CD4-positive, alpha-beta T cell treated with Interleukin-2 at 100 ng/mL for 4 hours (primary cell): ENCODE results near the gene FHOD1.

Experiments
- DNase-seq: peaks from one replicate; pipeline ENCODE4 v3.0.0-alpha.2; 2020; ENCODE audit warnings: low spot score

FHOD1 gene

DNA sequence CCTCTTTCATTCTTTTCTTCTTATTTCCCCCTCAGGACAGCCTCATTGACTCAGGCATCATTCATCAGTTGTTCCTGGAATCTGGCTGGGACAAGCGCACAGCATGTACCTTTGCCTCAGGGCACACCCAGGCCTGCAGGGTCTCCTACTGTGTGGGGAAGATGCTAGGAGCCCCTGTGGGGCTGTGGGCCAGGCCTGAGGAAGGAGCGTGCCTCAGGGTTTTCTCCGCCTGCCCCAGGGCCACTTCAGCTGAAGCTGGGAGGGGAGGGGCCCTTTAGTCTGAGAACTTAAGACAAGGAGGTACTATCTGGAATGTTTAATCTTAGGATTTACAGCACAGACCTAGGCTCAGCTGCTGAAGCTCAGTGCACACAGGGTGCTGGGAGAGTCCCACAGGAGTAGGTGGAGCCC lies 40.4 kb downstream of the FHOD1 start:
- no peak for DNase-seq

DNA sequence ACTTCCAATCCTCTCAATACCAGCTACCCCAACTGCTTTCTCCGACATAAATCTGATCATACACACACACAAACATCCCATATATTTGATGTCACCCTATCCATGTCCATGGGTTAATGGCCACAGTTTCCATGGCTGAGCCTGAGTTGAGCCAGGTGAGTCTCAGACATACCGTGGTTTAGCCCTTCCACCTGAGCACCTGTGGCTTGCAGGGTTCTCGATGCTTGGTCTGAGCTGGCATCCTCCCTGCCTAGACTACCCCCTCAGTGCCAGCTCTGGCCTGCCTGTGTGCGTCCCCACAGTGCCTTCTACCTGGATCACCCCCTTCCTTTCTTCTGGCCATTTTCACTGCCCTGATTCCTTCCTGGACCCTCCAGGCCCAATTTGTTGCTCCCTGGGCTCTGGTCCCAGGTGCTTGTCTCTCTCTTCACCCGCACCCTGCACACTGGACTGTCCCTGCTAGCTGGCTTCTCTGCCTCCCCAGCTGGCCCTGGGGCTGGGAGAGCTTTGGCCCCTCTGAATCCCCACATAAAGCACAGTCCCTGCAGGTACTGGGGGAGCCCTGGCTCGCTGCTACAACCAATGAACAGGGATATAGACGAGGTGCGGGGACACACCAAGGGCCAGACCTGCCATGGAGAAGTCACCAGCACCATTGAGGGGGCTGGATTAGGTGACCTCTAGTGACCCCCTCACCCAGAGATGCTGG lies 41.0 kb downstream of the FHOD1 start:
- DNase-seq, result no peak

DNA sequence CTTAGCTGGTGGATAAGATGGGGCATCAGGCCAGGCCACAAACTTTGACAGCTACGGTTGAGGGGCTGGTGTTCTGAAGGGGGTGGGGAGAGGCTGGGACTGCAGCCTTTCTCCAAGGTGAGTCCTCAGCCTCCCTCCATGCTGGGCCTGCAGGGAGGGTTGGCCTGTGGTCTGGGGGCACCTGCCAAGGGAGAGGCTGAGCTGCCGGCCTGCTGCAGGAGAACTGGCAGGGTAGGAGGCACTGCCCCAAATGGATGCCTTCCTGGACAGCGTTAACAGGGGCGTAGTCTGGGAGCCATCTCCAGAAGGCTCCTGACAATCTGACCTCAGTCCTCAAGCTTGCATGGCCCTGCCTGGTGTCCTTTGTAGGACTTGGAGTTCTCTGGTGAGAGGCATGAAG lies 43.2 kb downstream of the FHOD1 start:
- no peak for DNase-seq

DNA sequence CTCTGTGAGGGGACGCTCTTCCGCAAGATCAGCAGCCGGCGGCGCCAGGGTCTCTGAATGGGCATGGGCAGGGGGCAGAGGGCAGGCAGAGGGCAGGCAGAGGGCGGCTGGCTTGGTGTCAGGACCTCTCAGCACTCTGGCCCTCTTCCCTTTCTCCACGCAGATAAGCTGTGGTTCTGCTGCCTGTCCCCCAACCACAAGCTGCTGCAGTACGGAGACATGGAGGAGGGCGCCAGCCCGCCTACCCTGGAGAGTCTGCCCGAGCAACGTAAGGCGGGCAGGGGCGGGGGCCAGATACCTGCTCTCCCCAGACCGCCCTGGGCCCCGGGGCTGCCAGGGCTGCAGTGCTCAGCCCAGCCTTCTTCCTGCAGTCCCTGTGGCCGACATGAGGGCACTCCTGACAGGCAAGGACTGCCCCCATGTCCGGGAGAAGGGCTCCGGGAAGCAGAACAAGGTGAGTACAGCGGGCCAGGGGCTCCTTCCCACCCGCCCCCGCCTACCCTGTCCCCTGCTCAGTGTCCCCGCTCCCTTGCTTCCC lies 44.3 kb downstream of the FHOD1 start:
- no peak for DNase-seq

DNA sequence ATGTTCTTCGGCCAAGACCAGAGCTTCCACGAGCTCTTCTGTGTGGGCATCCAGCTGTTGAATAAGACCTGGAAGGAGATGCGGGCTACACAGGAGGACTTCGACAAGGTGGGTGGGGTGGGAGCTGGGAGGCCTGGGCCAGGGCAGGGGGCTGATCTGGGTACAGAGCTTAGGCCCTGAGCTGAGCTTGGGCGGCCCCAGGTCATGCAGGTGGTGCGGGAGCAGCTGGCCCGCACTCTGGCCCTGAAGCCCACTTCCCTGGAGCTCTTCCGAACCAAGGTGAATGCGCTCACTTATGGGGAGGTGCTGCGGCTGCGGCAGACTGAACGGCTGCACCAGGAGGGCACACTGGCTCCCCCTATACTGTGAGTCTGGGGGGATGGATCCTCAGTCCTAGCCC lies 44.9 kb downstream of the FHOD1 start:
- DNase-seq, result no peak

DNA sequence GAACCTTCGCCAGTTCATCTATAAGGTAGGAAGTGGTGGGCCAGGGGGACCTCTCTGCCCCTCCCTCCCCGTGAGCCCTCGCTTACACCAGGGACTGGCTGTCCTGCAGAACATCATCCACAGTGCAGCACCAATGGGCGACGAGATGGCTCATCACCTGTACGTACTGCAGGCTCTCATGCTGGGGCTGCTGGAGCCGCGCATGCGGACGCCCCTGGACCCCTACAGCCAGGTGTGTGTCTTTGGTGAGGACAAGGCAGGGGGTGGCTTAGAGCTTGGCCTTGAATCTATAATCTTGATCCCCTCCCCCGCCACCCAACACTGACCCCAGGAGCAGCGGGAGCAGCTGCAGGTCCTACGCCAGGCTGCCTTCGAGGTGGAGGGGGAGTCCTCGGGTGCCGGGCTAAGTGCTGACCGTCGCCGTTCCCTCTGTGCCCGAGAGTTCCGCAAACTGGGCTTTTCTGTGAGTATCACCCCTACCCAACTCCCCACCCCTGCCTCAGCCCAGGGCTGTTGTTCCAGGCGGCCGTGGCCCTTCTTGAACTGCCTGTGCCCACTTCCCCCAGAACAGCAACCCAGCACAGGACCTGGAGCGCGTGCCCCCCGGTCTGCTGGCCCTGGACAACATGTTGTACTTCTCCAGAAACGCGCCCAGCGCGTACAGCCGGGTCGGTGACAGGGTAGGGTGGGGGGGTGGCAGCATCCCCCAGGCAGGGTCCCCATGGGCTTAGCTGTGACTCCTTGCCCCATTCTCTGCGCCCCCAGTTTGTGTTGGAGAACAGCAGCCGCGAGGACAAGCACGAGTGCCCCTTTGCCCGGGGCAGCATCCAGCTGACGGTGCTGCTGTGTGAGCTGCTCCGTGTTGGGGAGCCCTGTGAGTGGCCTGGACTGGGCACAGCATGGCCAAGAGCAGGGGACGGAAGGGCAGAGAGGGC lies 45.6 kb downstream of the FHOD1 start:
- no peak for DNase-seq

DNA sequence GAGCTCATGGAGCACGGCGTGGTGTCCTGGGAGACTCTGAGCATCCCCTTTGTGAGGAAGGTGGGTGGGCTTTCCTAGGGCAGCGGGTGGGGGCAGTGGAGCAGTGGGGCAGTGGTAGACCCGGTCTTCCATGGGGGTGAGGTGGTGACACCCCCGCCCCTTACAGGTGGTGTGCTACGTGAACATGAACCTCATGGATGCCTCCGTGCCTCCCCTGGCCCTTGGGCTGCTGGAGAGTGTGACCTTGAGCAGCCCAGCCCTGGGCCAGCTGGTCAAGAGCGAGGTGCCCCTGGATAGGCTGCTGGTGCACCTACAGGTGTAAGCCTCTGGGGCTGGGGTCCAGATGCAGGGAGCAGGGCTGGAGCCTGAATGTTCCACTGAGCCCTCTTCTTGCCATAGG lies 46.8 kb downstream of the FHOD1 start:
- no peak for DNase-seq

DNA sequence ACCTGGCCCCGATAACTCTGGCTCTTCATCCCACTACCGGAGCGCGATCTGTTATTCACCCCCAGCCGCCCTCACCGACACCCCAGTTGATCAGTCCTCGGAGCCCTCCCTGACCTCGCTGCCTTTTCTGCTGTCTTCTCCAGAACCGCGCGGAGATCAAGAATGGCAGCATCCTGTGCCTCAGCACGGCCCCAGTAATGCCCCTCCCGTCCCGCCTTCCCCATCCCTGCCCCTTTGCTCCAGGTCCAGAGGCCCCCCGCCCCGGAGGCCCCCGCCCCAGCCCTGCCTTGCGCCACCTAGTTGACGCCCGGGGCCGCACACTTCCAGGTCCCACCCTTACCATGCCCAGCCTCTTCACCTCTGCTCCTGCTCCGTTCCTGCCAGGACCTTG lies 47.5 kb downstream of the FHOD1 start:
- DNase-seq, result no peak

DNA sequence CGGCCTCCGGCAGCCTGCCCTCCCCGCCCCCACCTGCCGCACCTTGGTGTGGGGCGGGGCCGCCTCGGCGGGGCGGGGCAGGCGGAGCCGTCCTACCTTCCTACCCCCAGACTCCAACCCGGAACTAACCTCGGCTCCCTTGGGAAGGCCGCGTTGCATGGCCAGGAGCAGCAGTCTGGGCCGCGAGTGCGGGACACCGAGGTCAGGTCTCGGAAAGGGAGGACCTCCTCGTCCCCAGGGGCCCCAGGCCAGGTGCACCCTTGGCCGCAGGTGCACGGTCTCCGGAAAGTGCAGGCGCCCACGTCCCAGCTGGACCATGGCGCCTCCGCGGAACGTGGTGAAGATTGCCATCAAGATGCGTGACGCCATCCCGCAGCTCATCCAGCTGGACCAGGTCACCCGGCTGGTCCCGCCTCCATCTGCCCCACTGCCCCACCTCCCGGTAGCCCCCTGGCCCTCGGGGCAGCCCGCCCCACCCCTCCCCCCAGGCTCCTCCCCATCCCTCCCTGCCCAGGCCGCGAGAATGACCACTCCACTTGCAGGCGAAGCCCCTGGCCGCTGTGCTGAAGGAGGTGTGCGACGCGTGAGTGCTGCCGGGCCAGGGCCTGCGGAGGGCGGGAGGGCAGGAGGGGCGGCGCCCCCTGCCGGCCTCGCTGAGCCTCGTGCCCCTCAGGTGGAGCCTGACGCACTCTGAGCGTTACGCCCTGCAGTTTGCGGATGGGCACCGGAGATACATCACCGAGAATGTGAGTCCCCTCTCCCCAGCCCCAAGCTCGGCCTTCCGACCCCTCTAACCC lies 48.1 kb downstream of the FHOD1 start, which contains the start of gene ELMO3:
Gene ELMO3 (plus strand): TSS at position 121 of the 797 bp plus-strand sequence. CDS start 196 bp downstream, at position 317.
- no peak for DNase-seq

DNA sequence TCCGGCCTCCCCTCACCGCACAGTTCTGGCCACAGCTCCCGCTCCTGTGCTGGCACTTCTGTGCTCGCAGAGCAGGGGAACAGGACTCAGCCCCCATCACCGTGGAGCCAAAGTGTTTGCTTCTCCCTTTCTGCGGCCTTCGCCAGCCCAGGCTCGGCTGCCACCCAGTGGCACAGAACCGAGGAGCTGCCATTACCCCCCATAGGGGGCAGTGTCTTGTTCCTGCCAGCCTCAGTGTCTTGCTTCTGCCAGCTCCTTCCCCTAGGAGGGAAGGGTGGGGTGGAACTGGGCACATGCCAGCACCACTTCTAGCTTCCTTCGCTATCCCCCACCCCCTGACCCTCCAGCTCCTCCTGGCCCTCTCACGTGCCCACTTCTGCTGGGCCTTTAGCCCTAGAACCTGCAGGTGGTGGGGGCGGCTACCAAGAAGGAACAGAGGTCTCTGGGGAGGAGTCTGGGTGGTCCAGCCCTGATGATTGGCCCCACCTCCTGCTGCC lies 49.0 kb downstream of the FHOD1 start:
- DNase-seq, result no peak

DNA sequence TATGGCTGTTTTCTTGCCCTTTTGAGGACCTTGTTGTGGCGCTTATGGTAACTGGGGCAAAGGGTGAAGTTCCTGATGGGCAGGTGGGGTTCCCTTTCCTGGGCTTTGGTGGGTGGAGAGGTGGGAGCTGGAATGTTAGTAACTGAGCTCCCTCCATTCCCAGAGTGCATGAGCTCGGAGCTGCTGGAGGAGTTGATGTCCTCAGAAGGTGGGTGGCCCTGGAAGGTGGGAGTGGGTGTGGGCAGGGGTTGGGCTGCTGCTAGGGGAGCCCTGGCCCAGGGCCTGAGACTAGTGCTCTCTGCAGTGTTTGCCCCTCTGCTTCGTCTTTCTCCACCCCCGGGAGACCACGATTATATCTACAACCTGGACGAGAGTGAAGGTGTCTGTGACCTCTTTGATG lies 49.6 kb downstream of the FHOD1 start:
- no peak for DNase-seq

DNA sequence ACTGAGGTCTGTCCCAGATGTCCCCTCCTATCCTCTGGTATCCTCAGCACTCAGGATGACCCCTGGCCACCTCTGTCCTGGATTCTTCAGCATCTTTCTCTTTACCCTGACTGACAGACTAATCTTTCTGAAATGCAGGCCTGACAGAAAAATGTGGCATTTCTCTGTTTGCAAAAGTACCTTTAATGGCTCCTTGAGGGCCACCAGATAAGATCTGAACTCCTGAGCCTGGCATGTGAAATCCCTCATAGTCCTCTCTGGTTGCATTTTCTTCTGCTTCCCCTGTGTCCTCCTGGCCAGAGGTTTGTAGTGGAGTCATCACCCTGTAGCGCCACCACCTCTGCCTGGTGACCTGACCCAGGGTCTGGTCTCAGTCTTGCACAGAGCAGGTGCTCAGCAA lies 50.4 kb downstream of the FHOD1 start:
- DNase-seq, result no peak

DNA sequence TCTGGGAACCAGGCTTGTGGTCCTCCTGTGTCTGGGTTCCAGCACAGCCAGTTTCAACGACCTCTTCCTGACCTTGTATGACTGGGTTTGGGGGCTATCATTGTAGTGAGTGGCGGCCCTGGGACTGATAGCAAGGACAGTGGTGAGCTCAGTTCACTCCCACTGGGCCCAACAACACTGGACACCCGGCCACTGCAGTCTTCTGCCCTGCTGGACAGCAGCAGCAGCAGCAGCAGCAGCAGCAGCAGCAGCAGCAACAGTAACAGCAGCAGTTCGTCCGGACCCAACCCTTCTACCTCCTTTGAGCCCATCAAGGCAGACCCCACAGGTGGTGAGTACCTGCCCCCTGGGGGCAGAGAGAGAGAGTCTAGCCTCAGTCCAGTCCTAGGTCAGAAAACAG lies 51.6 kb downstream of the FHOD1 start:
- DNase-seq, result no peak

DNA sequence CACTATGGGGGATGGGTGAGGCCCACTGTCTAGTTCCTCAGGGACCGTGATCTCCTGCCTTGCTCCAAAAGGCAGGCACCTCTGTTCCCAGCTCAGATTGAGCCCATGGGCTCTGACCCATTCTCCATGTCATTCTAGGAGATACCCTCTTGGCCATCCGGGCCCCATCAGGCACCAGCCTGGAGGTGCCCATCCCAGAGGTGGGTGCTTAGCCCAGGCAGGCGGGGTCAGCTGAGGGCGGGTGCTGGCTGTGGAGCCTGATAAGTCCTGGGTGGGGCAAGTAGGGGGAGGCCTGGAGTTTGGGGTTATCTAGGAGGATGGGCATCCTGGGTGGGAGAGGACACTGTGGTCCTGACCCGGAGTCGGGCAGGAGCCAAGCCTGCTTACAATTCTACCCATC lies 53.0 kb downstream of the FHOD1 start:
- no peak for DNase-seq

DNA sequence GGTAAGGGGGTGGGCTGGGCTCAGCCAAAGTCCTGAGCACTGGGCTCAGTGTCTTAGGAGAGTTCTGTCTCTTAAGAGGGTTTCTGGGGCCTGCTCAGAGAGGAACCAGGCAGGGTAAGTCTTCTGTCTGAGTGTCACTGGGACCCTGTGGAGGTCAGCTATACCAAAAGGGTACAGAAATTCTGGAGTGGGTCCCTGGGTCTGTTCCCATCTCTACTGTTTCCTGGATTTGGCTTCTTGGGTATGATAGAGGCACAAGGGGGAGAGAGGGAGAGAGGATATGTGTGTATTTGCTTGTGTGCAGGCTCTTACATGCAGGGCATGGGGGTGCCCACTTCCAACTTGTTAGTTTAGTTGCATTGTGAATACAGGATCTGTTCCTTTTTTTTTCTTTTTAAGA lies 53.7 kb downstream of the FHOD1 start:
- DNase-seq, result no peak

DNA sequence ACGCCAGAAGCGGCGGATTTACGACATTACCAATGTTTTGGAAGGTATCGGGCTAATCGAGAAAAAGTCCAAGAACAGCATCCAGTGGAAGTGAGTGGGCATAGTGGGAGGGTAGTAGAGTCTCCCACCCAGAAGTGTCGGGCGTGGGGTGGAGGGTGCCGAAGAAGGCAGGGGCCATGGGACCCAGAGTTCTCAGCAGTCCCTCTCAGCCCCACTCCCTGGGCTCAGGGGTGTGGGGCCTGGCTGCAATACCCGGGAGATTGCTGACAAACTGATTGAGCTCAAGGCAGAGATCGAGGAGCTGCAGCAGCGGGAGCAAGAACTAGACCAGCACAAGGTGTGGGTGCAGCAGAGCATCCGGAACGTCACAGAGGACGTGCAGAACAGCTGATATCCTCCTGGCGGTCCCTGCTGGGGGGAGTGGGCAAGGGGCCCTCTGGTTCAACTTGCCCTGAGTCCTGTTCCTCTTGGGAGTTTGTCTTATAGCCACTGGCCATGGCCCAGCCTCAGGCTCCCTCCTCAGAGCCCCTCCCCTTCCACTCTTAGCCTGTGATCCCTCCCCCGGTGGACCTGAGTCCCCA lies 54.4 kb downstream of the FHOD1 start:
- no peak for DNase-seq

DNA sequence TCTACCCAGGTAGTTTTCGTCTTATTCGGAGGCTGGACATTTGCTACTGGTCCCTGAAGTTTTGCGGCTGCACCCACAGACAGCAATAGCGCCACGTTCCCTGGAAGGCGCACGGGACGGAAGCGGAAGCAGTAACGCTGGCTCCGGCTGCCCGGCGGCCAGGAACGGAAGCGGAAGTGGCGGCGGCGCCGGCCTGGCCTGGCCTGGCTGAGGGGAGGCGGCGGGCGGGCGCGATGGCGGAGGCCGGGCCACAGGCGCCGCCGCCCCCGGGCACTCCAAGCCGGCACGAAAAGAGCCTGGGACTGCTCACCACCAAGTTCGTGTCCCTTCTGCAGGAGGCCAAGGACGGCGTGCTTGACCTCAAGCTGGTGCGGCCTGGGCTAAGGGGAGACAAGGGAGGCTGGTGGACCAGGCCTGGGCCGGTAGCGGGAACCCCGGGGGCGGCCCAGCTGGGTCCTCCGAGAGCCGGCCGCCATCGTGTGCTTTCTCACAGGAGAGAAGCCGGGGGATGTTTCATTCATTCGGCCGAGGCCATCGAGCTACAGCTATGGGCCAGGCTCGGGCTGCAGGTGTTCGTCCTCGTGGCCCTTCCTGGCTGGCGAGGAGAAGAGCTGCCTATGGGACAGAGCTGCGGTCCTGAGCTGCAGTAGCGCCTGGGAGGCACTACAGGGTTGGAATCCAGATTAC lies 55.1 kb downstream of the FHOD1 start, which contains the start of gene E2F4:
Gene E2F4 (plus strand): TSS at position 161 of the 687 bp plus-strand sequence. CDS start 73 bp downstream, at position 234.
- DNase-seq, result peak; percentile 87

DNA sequence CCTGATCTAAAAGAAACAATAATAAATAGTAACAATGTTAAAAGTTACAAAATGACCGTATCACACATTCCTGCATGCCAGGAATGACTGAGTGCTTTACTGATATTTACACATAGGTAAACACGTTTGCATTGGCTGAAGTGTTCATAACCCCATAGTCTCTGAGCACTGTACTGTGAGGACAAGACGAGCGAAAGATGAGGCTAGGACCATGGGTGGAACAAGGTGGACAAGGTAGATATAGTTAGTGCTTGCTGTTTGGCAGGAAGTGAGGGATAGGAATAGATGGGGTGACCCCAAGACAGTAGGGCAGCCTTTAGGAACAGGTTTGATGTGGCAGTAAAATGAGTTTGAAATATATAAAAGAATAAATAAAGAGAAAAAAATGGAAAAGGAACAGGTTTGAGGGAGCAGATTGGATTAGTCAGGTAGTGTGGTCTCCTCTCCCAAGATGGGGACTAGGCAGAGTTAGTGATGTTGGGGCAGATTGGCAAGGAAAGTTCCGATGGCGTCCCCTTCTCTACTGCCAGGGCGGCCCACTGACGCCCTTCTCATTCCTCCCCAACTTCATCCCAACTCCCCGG lies 55.8 kb downstream of the FHOD1 start:
- no peak for DNase-seq

DNA sequence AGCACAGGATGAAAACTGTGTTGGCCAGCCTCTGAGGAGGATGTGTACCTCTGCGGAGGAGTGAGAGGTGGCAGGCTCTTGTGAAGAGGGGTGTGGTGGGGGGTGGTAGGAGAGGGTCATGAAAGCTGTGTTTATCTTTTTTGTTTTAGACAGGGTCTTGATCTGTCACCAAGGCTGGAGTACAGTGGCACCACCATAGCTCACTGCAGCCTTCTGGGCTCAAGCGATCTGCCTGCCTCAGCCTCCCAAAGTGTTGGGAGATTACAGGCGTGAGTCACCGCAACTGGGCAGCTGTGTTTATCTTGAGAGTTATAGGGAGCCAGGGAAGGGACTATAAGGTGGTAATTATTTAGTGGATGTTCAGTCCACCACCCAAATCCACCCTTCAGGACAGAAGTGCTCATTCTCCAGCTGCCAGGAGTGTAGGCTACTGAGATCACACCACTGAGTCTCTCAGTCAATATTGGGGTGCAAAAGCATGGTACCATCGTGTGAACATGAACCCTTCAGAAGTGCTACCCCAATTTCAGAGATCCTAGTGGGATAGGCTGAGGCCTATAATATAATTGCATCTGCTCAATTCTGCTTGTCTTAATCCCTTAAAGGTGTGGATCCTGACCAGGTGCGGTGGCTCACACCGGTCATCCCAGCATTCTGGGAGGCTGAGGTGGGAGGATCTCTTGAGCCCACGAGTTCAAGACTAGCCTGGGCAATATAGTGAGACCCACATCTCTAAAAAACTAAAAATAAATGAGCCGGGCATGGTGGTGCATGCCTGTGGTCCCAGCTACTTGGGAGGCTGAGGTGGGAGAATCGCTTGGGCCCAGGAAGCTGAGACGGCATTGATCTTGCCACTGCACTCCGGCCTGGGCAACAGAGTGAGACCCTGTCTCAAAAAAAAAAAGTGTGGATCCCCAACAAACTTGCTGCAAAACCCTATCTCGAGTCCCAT lies 56.6 kb downstream of the FHOD1 start:
- no peak for DNase-seq
